NCI-H526 (cell line): ENCODE results near the gene PEX11A.

Experiments used
- DNase-seq, 2 experiments: peaks; one replicate each; lab custom pipeline; 2025; lab: John Stamatoyannopoulos, UW

Gene PEX11A

GRCh38 chr15:89654847-89655805 is 35.4 kb downstream of the PEX11A start, which contains the start of gene KIF7:
KIF7 (minus strand) TSS chr15:89655467; CDS start chr15:89652930, 2,537 bp downstream.
- DNase-seq, result peak in 1 of 2 experiments; percentile 73

- DNase-seq, result no peak
These were observed 36.2 kb downstream of the PEX11A start for GRCh38 chr15:89654301-89654761.

- no peak for DNase-seq
These were observed 37.0 kb downstream of the PEX11A start for GRCh38 chr15:89653578-89653977.

- no peak for DNase-seq
These were observed 37.9 kb downstream of the PEX11A start for GRCh38 chr15:89652666-89653065.

GRCh38 chr15:89652131-89652530 is 38.4 kb downstream of the PEX11A start:
- DNase-seq, result no peak

- no peak for DNase-seq
These were observed 40.8 kb downstream of the PEX11A start for GRCh38 chr15:89649716-89650115.

GRCh38 chr15:89649013-89649625 is 41.4 kb downstream of the PEX11A start:
- DNase-seq, result no peak

GRCh38 chr15:89648106-89649012 is 42.2 kb downstream of the PEX11A start:
- no peak for DNase-seq

- DNase-seq, result peak; percentile 8 to 78
These were observed 43.2 kb downstream of the PEX11A start for GRCh38 chr15:89647191-89647851.

- DNase-seq, result no peak
These were observed 44.0 kb downstream of the PEX11A start for GRCh38 chr15:89646416-89647141.

- no peak for DNase-seq
These were observed 44.9 kb downstream of the PEX11A start for GRCh38 chr15:89645680-89646079.

GRCh38 chr15:89642106-89642505 is 48.4 kb downstream of the PEX11A start:
- DNase-seq, result no peak

- no peak for DNase-seq
These were observed 49.5 kb downstream of the PEX11A start for GRCh38 chr15:89641053-89641452.

GRCh38 chr15:89640245-89640644 is 50.3 kb downstream of the PEX11A start:
- DNase-seq, result no peak

- no peak for DNase-seq
These were observed 57.0 kb downstream of the PEX11A start for GRCh38 chr15:89633585-89633984.

- DNase-seq, result no peak
These were observed 57.8 kb downstream of the PEX11A start for GRCh38 chr15:89632563-89633430.

- DNase-seq, result no peak
These were observed 58.7 kb downstream of the PEX11A start for GRCh38 chr15:89631902-89632264.
